Measurements from ENCODE around the gene RBMXL3.
"Not testable (repeated sequence)": the region's sequence is repeated elsewhere in the genome, so short reads cannot be mapped to it uniquely, and the experiment has no call there.

The RBMXL3 gene

GRCh38 chrX:115189110-115189509 is at the start of gene RBMXL3:
RBMXL3 (plus strand) TSS chrX:115189410; CDS start chrX:115189442, 32 bp downstream.
- no peak for DNase-seq

GRCh38 chrX:115142057-115142456 is 47.2 kb upstream of the RBMXL3 start:
- DNase-seq: no peak

GRCh38 chrX:115147220-115147619 is 42.0 kb upstream of the RBMXL3 start:
- DNase-seq: no peak

- no peak for DNase-seq
Measured at GRCh38 chrX:115173181-115173580, 16.0 kb upstream of the RBMXL3 start.

GRCh38 chrX:115174548-115174947 is 14.7 kb upstream of the RBMXL3 start:
- no peak for DNase-seq

- DNase-seq: no peak
Measured at GRCh38 chrX:115177932-115178331, 11.3 kb upstream of the RBMXL3 start.

GRCh38 chrX:115178473-115178872 is 10.7 kb upstream of the RBMXL3 start:
- no peak for DNase-seq

GRCh38 chrX:115183980-115184379 is 5.2 kb upstream of the RBMXL3 start:
- no peak for DNase-seq

GRCh38 chrX:115189646-115190635 is 731 bp downstream of the RBMXL3 start:
- DNase-seq: no peak

- no peak for DNase-seq
Measured at GRCh38 chrX:115190636-115191489, 1.7 kb downstream of the RBMXL3 start.

GRCh38 chrX:115191490-115192243 is 2.5 kb downstream of the RBMXL3 start:
- DNase-seq: no peak

- DNase-seq: no peak
Measured at GRCh38 chrX:115192244-115192700, 3.1 kb downstream of the RBMXL3 start.

GRCh38 chrX:115204040-115204439 is 14.8 kb downstream of the RBMXL3 start:
- no peak for DNase-seq

- DNase-seq: not testable (repeated sequence)
Measured at GRCh38 chrX:115209547-115209946, 20.3 kb downstream of the RBMXL3 start.

- DNase-seq: no peak
Measured at GRCh38 chrX:115214151-115214550, 24.9 kb downstream of the RBMXL3 start.

- DNase-seq: no peak
Measured at GRCh38 chrX:115214605-115215004, 25.4 kb downstream of the RBMXL3 start.

GRCh38 chrX:115217346-115217745 is 28.1 kb downstream of the RBMXL3 start:
- DNase-seq: not testable (repeated sequence)

- DNase-seq: peak in 6 of 56 donors; percentile 0 to 2 (median 0)
Measured at GRCh38 chrX:115226929-115227328, 37.7 kb downstream of the RBMXL3 start.

GRCh38 chrX:115229337-115230003 is 40.3 kb downstream of the RBMXL3 start:
- DNase-seq: no peak

GRCh38 chrX:115232933-115233496 is 43.8 kb downstream of the RBMXL3 start:
- no peak for DNase-seq
